ENCODE measurements around the gene KCTD10.

Gene KCTD10

GRCh38 chr12:109487181-109488050, 10.3 kb upstream of the KCTD10 start:
- no peak for TF ChIP-seq MAX (IDR thresholded peaks at IDR 0.05)
- no peak for TF ChIP-seq EP300 (IDR thresholded peaks at IDR 0.05; ENCODE audit: borderline replicate concordance)
- no peak for TF ChIP-seq ZBTB7A (IDR thresholded peaks at IDR 0.05; ENCODE audit: low read depth)
- no peak for TF ChIP-seq REST (IDR thresholded peaks at IDR 0.05; ENCODE audit: low read depth)
- TF ChIP-seq TEAD4 (IDR thresholded peaks at IDR 0.05) = no peak
- TF ChIP-seq CEBPB (IDR thresholded peaks at IDR 0.05) = no peak
- TF ChIP-seq EGR1 (IDR thresholded peaks at IDR 0.05) = no peak
- TF ChIP-seq RAD21 (IDR thresholded peaks at IDR 0.05; ENCODE audit: low read depth) = no peak
- TF ChIP-seq NFIC (IDR thresholded peaks at IDR 0.05) = no peak
- TF ChIP-seq TCF12 (IDR thresholded peaks at IDR 0.05; ENCODE audit: low read depth) = no peak
- TF ChIP-seq USF1 (IDR thresholded peaks at IDR 0.05) = no peak
- no peak for TF ChIP-seq FOXM1 (IDR thresholded peaks at IDR 0.05; ENCODE audit: borderline replicate concordance, low read depth)
- TF ChIP-seq YY1 (IDR thresholded peaks at IDR 0.05; ENCODE audit: low read depth) = no peak
- no peak for TF ChIP-seq CREB1 (IDR thresholded peaks at IDR 0.05; ENCODE audit: low read depth)
- no peak for TF ChIP-seq TAF1 (IDR thresholded peaks at IDR 0.05; ENCODE audit: low read depth)

DNA sequence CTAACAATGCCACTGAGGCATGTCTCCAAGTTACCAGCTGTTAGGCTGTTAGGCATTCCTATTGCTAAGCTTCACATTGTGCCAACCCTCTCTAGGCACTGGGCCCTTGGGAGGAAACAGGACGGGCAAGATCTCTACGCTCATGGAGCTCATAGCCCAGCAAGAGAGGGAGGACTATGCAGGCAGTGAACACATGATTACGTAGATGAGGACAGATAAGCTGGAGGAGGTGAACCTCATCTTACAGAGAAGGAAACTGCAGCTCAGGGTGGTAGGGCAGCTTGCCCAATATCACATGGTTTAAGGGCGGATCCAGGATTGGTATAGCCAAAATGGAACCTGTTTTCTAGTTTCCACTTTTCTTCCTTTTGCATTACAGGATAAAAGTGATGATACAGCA, 8.1 kb upstream of the KCTD10 start:
- no peak for TF ChIP-seq TAF1 (IDR thresholded peaks at IDR 0.05; ENCODE audit: low read depth)
- no peak for TF ChIP-seq RAD21 (IDR thresholded peaks at IDR 0.05; ENCODE audit: low read depth)
- TF ChIP-seq REST (IDR thresholded peaks at IDR 0.05; ENCODE audit: low read depth) = no peak
- no peak for TF ChIP-seq CEBPB (IDR thresholded peaks at IDR 0.05)
- no peak for TF ChIP-seq USF1 (IDR thresholded peaks at IDR 0.05)
- no peak for TF ChIP-seq MAX (IDR thresholded peaks at IDR 0.05)
- TF ChIP-seq YY1 (IDR thresholded peaks at IDR 0.05; ENCODE audit: low read depth) = no peak
- TF ChIP-seq EP300 (IDR thresholded peaks at IDR 0.05; ENCODE audit: borderline replicate concordance) = no peak

GRCh38 chr12:109483346-109483745, 6.2 kb upstream of the KCTD10 start:
- TF ChIP-seq YY1 (IDR thresholded peaks at IDR 0.05; ENCODE audit: low read depth) = no peak
- TF ChIP-seq FOXM1 (IDR thresholded peaks at IDR 0.05; ENCODE audit: borderline replicate concordance, low read depth) = no peak
- TF ChIP-seq MAX (IDR thresholded peaks at IDR 0.05) = no peak
- TF ChIP-seq CREB1 (IDR thresholded peaks at IDR 0.05; ENCODE audit: low read depth) = no peak
- TF ChIP-seq TAF1 (IDR thresholded peaks at IDR 0.05; ENCODE audit: low read depth) = no peak
- TF ChIP-seq EGR1 (IDR thresholded peaks at IDR 0.05) = no peak
- TF ChIP-seq TCF12 (IDR thresholded peaks at IDR 0.05; ENCODE audit: low read depth) = no peak
- no peak for TF ChIP-seq CEBPB (IDR thresholded peaks at IDR 0.05)
- TF ChIP-seq NFIC (IDR thresholded peaks at IDR 0.05) = no peak
- TF ChIP-seq EP300 (IDR thresholded peaks at IDR 0.05; ENCODE audit: borderline replicate concordance) = no peak
- TF ChIP-seq REST (IDR thresholded peaks at IDR 0.05; ENCODE audit: low read depth) = no peak
- TF ChIP-seq ZBTB7A (IDR thresholded peaks at IDR 0.05; ENCODE audit: low read depth) = no peak
- no peak for TF ChIP-seq RAD21 (IDR thresholded peaks at IDR 0.05; ENCODE audit: low read depth)
- TF ChIP-seq TEAD4 (IDR thresholded peaks at IDR 0.05) = no peak

- no peak for TF ChIP-seq MAX (IDR thresholded peaks at IDR 0.05)
- no peak for TF ChIP-seq CEBPB (IDR thresholded peaks at IDR 0.05)
- TF ChIP-seq YY1 (IDR thresholded peaks at IDR 0.05; ENCODE audit: low read depth) = no peak
- no peak for TF ChIP-seq USF1 (IDR thresholded peaks at IDR 0.05)
- no peak for TF ChIP-seq RAD21 (IDR thresholded peaks at IDR 0.05; ENCODE audit: low read depth)
- no peak for TF ChIP-seq NFIC (IDR thresholded peaks at IDR 0.05)
- TF ChIP-seq FOXM1 (IDR thresholded peaks at IDR 0.05; ENCODE audit: borderline replicate concordance, low read depth) = no peak
- no peak for TF ChIP-seq EP300 (IDR thresholded peaks at IDR 0.05; ENCODE audit: borderline replicate concordance)
- no peak for TF ChIP-seq EGR1 (IDR thresholded peaks at IDR 0.05)
- no peak for TF ChIP-seq ZBTB7A (IDR thresholded peaks at IDR 0.05; ENCODE audit: low read depth)
- no peak for TF ChIP-seq CREB1 (IDR thresholded peaks at IDR 0.05; ENCODE audit: low read depth)
- no peak for TF ChIP-seq REST (IDR thresholded peaks at IDR 0.05; ENCODE audit: low read depth)
- TF ChIP-seq TEAD4 (IDR thresholded peaks at IDR 0.05) = no peak
These were observed 5.8 kb upstream of the KCTD10 start for GRCh38 chr12:109482894-109483293.

All from Ishikawa (cell line).